Midbrain (tissue), 1 donor: ENCODE measurements around the gene CFAP119.
A peak's percentile ranks its signal among the peaks of the same experiment; 100 is the strongest.

Experiments used
- DNase-seq: peaks from one replicate; lab custom pipeline; 2025; lab: John Stamatoyannopoulos, UW

Gene CFAP119

GRCh38 chr16:30782486-30783279 lies 20.8 kb upstream of the CFAP119 start:
- DNase-seq: no peak

DNA sequence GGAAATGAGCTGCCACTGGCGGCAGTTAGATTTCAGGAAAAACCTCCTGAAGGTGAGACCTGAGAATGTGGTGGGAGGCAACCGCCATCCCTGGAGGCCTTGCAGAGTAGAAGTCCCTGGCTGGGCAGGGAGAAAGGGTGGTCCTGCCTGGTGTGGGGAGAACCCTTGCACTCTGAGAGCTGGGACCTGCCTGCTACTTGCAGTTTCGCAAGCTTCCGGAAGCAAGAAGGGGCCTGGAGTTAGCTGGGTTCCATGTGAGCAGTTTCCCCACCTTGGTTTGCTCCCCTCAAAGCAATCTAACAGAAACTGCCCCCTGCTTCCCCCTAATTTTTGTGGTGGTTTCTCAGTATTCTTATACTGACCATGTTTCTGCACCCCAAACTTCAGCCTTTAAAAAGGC lies 18.7 kb upstream of the CFAP119 start:
- DNase-seq: no peak

DNA sequence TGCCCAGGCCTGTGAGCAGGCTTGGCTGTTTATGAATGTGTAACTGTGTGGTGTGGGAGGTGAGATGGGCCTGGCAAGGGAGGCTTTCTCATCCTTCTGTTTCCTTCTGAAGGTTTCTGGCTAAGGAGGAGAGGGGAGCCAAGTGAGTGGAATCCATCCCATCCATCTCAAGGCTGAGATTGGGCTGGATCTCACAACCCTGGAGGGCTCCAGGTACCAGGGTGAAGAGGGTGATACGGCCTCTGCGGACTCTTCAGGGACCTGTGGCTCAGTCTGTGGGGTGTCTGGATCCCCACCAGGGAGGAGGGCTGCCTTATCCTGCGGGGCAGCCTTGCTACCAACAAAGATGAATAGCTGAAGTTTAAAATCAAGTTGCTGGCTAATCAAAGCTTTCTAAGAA lies 18.2 kb upstream of the CFAP119 start:
- DNase-seq: no peak

DNA sequence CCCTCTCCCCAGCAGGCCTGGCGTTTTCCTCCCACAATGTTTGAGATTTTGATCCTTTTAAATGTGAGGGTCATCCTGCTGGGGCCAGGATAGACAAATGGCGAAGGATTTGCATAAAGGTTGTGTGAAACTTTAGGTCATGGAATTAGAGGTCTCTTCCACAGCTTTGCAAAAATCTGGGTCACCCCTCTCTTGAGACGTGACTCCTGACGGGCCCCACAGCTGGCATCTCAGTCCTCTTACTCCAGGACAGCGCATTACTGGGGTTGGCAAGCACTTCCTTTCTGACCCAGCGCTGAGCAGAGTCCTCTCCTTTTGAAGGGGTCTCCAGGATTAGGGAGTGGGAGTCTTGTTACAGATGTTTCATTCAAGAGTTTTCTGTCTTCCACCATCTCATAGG lies 17.7 kb upstream of the CFAP119 start:
- DNase-seq: no peak

DNA sequence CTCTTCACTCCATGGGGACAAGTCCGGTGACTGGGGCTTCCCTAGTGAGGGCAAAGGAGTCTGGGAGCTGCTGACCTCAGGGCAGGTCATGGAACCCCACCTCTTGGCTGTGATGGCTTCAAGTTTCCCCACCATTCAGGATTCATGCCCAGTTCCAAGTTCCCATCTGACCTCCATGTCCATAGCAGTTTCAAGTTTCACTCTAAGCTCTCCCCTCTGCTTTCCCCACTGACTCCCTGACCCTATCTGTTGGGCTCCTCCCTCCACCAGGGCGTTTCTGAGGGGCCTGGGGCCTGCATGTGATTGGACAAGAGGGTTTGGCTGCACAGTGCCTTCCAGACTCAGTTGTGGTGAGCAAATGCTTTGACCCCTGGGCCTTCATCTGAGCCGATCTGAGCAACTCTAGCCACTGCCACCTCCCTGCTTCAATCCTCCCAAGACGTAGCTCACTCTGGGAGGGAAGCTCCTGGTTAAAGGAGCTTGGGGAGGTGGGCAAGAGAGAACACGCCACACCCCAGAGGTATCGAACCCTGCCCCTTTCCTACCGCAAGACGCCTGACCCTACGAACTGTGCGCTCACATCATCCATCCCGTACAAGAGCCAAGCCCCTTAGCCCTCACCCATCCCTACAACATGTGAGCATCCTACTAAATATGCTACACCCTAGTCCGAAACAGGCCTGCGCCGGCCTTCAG lies 16.8 kb upstream of the CFAP119 start:
- no peak for DNase-seq

DNA sequence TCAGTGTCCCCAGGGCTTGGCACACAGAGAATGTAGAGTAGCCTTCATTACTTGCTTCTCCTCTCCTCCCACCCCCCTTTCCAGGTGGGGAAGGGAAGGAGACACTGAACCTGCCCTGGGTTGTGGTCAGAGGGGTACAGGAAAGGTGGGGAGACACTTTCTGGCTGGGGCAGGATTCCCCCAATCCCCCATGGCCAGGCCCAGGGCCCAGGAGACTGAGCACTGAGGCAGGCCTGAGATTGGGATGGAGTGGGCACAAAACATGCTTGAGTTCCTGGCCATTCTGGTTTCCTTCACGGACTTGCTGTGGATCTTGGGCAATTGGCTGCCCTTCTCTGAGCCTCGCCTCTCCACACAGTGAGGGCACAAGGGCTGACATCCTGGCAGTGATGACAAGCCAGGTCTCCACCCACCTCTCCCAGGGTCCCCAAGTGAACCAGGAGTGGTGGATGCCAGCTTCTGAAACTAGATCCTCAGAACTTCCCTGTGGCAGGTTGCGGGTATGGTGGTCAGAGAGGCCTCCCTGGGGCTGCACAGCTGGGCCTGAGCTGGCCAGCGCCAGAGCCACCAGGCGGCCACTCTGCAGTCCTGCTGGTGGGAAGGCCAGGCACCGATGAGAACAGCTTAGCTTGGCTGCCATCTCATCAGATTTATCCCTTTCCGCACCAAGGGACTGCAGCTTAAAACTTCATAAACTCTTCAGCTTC lies 15.9 kb upstream of the CFAP119 start:
- DNase-seq: no peak

DNA sequence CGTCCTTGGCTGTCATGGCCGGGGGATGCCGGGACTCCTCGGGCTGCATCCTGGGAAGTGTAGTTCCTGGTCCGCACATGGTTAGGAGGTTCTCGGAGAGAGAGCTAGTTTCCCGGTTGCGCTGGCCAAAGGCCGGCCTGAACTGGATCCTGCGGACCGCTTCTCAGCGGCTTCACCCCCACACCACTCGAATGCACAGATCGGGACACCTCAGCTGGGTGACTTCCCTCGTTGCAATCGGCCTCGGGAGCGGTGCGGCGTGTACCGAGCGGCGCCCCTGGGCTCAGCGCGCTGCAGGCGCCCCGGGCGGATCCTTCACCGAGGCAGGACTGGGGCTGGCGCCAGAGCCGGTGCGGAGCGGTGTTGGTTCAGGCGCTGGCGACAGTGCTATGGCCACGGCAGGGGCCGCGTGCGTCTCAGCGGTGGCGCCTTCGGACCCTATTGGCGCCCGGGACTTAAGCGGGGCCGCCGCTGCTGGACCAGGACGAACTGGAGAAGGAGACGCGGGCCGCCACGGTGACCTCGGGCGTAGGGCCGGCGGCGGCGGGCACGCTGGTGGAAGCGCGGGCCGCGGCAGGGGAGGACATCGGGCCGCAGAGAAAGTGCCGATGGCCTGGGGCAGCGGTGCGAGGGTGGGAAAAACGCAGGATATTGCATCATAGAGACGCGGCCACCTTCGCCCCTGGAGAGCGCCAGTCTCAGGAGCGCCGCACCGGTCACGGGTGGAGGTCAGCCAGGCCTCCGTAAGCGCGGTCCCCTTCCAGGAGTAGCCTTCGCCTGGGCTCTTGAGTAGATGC lies 13.7 kb upstream of the CFAP119 start:
- peak; percentile 88 for DNase-seq

DNA sequence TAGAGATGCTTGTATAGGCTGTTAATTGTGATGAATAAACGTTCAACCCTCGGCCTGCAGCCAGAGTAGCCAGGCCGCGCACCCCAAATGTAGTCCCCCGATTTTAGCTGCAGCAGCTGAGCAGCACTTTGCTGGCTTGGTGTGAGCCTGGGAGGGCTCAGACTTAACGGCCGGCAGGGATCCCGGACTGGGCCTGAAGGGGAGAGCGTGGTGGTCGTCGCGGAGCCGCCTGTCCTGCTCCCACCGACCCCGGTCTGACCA lies 13.2 kb upstream of the CFAP119 start:
- no peak for DNase-seq

GRCh38 chr16:30774367-30775130 lies 12.7 kb upstream of the CFAP119 start:
- DNase-seq: no peak

DNA sequence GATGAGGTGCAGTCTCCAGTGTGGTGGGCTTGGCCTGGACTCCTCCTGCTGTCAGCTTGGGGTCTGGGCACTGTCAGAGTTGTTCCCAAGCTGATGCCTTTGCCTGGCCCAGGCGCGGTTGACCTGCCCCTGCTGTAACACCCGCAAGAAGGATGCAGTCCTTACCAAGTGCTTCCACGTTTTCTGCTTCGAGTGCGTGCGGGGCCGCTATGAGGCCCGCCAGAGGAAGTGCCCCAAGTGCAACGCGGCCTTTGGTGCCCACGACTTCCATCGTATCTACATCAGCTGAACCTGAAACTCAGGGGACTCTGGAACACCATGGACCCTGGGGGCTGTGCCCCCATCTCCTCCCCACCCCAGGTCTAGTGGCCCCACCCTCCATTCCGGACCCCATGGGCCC lies 12.0 kb upstream of the CFAP119 start:
- no peak for DNase-seq

DNA sequence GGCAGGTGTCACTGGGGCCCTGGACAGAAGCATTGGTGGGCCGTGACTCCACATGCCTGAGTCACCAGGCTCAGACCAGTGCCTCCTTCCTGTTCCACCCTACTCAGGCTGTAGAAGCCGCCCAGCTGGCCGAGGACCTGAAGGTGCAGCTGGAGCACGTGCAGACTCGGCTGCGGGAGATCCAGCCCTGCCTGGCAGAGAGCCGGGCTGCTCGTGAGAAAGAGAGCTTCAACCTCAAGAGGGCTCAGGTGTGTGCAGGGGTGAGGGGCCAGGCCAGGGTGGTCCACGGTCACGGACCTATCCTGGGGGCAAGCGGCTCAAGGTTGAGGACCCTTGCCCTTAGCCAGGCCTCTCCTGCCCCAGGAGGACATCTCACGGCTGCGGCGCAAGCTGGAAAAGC lies 9.9 kb upstream of the CFAP119 start:
- no peak for DNase-seq

DNA sequence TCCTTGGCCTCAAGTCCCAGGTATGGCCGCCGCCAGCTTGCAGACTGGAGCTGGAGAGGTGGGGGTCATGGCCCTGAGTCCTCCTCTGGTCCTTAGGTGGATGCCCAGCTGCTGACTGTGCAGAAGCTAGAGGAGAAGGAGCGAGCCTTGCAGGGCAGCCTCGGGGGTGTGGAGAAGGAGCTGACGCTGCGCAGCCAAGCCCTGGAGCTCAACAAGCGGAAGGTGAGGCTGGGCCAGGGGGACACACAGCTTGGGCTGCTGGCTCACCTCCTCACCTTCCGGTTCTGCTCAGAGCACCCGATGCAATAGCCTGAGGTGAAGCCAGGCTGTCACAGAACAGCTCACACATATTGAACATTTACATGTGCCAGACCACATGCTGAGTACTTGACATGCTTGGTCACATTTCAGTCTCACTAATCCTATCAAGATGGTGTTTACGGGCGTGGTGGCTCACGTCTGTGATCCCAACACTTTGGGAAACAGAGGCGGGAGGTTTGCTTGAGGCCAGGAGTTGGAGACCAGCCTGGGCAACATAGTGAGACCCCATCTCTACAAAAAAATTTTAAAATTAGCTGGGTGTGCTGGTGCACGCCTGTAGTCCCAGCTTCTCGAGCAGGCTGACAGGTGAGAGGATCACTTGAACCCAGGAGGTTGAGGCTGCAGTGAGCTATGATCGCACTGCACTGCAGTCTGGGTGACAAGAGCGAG lies 7.7 kb upstream of the CFAP119 start:
- no peak for DNase-seq

DNA sequence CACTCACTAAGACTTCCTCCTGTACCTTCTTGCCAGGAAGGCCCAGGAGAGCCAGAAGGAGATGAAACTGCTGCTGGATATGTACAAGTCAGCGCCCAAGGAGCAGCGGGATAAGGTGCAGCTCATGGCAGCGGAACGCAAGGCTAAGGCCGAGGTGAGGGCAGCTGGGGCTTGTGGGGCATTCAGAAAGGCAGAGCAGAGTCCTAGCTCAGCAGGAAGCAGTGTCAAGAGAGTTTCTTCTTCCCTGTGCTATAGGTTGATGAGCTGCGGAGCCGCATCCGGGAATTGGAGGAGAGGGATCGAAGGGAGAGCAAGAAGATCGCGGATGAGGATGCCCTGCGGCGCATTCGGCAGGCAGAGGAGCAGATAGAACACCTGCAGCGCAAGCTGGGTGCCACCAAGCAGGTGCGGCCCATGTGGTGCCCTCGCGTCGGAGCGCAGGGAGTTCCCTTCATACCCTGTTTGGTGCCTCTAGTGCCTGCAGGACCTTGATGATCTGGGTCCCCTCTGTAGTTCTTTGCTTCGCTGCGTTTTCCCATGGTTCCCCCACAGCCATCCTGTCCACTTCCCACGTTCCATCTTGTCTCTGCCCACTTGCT lies 6.8 kb upstream of the CFAP119 start:
- DNase-seq: no peak

- DNase-seq: no peak
Observed at GRCh38 chr16:30767767-30768465, 6.1 kb upstream of the CFAP119 start.

DNA sequence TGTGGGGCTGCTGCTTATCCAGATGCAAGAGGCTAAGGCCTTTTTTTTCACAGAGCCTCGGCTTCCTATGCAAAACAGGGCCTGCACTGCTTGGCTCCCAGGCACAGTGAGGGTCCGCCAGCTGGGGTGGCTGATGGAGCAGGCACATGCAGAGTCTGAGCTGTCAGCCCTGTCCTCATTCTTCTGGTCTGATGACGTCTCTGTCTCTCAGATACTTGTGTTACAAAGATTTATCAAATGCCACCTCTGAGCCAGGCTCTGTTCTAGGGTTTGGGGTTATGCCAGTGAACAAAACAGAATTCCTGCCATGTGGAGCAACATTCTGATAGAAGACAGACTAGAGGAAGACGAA lies 5.0 kb upstream of the CFAP119 start:
- DNase-seq: no peak

DNA sequence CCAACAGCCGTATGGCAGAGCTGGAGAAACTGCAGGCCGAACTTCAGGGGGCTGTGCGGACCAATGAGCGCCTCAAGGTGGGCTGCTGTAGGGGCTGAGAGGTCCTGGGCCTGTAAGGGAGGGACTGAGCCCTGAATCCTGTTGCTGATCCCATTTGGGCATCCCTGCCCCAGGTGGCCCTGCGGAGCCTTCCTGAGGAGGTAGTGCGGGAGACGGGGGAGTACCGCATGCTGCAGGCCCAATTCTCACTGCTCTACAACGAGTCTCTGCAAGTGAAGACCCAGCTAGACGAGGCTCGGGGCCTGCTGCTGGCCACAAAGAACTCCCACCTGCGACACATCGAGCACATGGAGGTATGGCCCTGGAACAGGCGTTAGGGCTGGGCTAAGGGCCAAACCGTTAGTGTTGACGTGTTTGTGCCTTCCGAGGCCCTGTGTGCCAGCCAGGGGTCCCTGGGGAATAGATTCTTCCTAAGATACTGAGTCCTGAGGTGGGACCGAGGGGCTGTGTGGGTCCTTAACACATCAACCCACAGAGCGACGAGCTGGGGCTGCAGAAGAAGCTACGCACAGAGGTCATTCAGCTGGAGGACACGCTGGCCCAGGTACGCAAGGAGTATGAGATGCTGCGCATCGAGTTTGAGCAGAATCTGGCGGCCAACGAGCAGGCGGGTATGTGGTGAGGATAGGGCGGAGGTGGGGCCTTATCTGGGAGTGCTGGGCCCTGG lies 4.5 kb upstream of the CFAP119 start:
- DNase-seq: no peak

DNA sequence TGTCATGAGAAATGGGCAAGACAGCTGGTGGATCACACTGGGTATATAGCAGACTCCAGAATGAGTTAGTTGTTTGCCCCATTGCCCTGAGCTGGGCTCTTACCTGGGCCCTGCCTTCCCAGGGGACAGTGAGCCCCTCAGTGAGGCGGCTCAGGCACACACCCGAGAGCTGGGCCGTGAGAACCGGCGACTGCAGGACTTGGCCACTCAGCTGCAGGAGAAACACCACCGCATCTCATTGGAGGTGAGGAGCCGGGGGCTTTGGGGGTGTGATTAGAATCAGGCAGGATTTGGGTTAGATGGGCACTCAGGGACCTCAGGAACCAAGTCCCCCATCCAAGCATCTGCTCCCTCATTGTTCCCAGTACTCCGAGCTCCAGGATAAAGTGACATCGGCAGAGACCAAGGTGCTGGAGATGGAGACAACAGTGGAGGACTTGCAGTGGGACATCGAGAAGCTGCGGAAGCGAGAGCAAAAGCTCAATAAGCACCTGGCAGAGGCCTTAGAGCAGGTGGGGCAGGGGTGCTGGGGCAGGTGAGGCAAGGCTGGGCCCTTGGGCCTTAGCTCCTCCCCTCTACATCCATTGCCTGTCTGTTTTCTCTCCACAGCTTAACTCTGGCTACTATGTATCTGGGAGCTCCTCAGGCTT lies 3.1 kb upstream of the CFAP119 start:
- DNase-seq: no peak

GRCh38 chr16:30764086-30764485 lies 2.2 kb upstream of the CFAP119 start:
- DNase-seq: no peak
